Measurements from ENCODE around the gene CLEC1A. TPM values are rescaled to one million over a fixed set of nuclear protein-coding genes. Genes with fewer than 3 reads are reported as not detected.

CLEC1A gene
- total RNA-seq, 4 donors from 2014 or later: 2.9 to 10.7 (median 7.2) TPM

DNA sequence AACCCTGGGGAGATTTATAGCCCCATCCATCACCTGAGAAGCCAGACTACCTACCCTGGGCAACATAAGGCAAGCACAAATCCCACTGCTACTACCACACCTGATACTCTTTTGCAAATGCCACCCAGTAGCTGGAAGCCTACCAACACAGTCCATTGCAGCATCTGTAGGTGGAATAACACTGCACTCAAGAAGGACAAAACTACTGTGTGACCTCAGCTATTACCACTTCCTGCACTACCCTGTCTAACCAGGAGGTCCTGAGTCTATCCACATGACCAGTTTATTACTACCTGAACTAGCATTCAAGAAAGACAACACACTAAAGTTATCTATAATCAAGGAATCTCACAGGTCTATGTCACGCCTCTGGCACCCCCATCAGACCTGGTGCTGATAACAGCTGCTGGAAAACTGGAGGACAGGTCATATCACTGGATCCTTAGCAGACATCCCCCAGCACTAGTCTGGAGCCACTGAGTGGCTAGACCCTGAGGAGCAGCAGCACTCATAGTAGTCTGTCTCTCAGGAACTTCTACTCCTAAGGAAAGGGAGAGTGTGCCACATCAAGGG is 2.9 kb upstream of the CLEC1A start:
- TF ChIP-seq, protein P1, sequence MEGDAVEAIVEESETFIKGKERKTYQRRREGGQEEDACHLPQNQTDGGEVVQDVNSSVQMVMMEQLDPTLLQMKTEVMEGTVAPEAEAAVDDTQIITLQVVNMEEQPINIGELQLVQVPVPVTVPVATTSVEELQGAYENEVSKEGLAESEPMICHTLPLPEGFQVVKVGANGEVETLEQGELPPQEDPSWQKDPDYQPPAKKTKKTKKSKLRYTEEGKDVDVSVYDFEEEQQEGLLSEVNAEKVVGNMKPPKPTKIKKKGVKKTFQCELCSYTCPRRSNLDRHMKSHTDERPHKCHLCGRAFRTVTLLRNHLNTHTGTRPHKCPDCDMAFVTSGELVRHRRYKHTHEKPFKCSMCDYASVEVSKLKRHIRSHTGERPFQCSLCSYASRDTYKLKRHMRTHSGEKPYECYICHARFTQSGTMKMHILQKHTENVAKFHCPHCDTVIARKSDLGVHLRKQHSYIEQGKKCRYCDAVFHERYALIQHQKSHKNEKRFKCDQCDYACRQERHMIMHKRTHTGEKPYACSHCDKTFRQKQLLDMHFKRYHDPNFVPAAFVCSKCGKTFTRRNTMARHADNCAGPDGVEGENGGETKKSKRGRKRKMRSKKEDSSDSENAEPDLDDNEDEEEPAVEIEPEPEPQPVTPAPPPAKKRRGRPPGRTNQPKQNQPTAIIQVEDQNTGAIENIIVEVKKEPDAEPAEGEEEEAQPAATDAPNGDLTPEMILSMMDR (IDR thresholded peaks at IDR 0.05; ENCODE audit: low read depth): no peak

DNA sequence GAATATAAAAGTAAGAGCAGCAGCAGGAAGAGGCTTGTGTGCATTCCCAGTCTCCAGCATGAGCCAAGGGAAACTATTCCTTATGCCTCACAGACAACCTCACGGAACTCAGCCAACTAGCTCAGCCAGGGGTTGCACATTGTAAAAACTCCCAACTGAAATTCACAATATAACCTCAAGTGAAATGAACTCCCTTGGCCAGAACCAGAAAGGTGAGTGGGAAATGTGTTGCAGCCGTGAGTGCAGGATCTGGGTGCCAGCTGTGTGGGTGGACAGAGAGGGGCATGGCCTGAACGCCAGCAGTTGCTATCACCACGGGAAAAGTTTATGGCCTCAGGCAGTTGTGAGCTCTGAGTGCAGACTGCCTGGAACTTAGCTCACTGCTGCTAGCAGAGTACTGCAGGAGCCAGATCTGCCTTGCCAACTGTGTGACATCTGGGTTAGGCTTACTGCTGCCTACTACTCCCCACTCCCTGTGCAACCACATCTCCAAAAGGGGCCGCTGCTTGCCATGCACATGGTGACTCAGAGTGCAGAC is 2.3 kb upstream of the CLEC1A start:
- TF ChIP-seq, protein P1 (IDR thresholded peaks at IDR 0.05; ENCODE audit: low read depth): no peak

DNA sequence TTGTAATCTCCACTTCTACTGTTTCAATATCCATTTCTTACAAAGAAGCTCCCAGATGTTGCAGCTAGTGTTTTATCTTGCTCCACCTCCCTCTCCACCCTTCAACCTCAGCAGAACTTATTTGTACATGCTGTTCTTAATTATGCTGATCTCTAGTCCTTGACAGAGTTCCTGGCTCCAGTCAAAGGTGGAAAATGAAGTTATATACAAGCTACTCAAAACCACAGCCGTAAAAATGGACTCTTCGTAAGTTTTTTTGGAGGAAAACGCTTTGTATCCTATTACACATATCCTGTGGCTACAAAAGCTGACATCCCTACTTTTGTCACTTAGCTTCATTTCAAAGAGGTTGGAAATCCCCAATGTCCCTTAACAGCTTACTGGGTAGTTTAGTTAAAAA is 1.3 kb downstream of the CLEC1A start:
- TF ChIP-seq, protein P1 (IDR thresholded peaks at IDR 0.05; ENCODE audit: low read depth): no peak

DNA sequence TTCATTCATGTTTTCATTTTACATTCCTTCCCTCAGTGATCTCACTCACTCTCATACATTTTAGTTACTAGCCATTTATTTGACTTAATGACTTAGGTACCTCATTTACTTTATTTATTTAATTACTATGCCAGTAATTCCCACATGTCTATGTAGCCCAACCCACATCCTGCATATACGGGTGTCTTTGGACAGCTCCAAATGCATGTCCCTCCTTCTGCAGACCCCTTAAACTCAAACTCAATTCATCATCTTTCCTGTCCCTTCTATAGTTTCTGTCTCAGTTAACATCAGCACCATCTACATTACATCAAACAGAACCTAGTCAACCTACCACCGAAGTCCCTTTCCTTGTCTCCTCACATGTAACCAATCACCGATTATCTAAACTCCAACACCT is 2.8 kb downstream of the CLEC1A start:
- TF ChIP-seq, protein P1 (IDR thresholded peaks at IDR 0.05; ENCODE audit: low read depth): no peak

DNA sequence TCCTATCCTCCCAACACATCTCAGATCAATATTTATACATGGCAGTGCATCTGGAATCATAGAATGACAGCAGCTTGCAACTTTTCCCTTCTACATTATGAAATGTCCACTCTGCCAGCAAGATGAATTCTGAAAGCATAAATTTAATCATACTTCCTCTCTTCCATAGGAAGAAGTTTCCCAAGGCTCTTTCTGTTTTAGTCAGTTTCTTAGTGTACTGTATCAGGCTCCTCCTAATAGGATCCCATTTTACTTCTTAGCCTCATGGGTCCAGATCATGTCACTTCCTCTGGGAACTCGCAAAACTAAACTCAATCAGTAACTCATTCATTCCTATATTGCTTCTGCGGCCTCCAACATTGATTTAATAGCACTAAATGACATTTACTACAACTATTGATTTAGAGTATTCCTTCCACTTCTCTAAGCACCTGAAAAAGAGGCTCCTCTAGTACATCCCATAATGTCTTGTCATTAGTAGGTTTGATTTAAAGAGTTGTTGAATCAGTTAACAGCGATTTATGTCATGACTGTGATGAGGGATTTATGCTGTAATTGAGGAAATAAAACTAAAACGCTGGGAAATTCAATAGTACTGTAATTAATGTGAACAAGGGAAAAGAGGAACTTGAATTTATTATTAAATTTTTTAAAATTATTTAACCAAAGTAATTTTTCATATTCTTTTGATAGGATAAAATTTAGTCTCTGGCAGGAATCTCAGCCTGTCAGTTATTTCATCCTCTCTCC is 4.0 kb downstream of the CLEC1A start:
- TF ChIP-seq, protein P1 (IDR thresholded peaks at IDR 0.05; ENCODE audit: low read depth): no peak

DNA sequence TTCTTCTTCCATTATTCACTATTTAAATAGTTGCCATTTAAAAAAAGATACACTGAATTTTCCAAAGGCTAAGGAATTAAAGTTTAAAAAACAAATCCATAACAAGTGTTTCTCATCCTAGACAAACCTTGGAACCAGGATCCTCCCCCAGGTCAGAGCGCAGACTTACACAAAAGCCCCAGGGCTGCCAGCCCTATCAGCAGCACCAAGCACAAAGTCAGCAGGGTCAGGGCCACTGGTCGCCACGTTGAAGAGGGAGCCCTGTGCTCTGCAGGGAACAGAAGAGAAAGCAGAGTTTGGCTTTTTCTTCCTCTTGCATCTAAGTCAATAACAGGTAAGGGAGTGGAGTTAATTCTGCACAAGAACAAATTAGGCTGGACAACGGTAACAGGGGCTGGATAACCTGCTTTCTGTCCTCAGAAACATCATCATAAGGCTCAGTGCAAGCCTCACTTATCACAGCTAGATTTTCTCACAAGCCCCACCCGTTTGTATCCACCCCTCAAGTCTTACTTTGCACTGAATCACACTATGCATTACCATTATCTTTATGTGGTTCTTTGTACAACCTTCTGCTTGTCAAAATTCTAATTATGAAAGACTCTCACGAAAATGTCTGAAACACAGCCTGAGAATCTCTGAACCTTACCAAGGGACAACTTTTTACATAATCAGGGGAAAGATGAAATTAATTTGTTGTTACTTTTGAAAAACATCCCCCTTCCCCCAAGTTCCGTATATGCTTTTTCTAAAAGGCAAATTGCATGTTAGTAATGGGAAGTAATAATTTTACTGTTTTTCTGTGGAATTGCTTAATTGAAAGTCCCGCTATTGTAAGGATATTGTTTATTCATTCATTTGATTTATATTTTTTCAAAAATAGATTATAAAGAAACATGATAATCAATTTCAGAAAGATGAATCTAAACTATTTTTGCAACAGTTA is 9.6 kb downstream of the CLEC1A start:
- TF ChIP-seq, protein P1 (IDR thresholded peaks at IDR 0.05; ENCODE audit: low read depth): no peak
